Stromal cell of bone marrow (primary cell): ENCODE results near the gene FGF14.
A peak's percentile ranks its signal among the peaks of the same experiment; 100 is the strongest.

ENCODE experiments used
- DNase-seq: peaks from one replicate; pipeline ENCODE4 v3.0.0-alpha.2; 2012; ENCODE audit warnings: low read depth

Gene FGF14

GRCh38 chr13:101919541-101920181, 482.2 kb downstream of the FGF14 start:
- no peak for DNase-seq

- DNase-seq = no peak
These were observed 483.8 kb downstream of the FGF14 start for GRCh38 chr13:101917833-101918661.

GRCh38 chr13:101917475-101917810, 484.4 kb downstream of the FGF14 start:
- DNase-seq = no peak

GRCh38 chr13:101916775-101917474, 484.9 kb downstream of the FGF14 start:
- no peak for DNase-seq

GRCh38 chr13:101916108-101916774, 485.6 kb downstream of the FGF14 start:
- DNase-seq = no peak

- DNase-seq = no peak
These were observed 486.1 kb downstream of the FGF14 start for GRCh38 chr13:101915755-101916107.

- no peak for DNase-seq
These were observed 486.5 kb downstream of the FGF14 start for GRCh38 chr13:101915331-101915730.

- no peak for DNase-seq
These were observed 490.1 kb downstream of the FGF14 start for GRCh38 chr13:101911752-101912151.

- DNase-seq = no peak
These were observed 498.0 kb downstream of the FGF14 start for GRCh38 chr13:101903890-101904289.

- no peak for DNase-seq
These were observed 503.2 kb downstream of the FGF14 start for GRCh38 chr13:101898676-101899075.

- no peak for DNase-seq
These were observed 505.3 kb downstream of the FGF14 start for GRCh38 chr13:101896541-101896940.

GRCh38 chr13:101893021-101893420, 508.8 kb downstream of the FGF14 start:
- DNase-seq = no peak

- no peak for DNase-seq
These were observed 509.6 kb downstream of the FGF14 start for GRCh38 chr13:101892296-101892695.

GRCh38 chr13:101881593-101881992, 520.3 kb downstream of the FGF14 start:
- no peak for DNase-seq

GRCh38 chr13:101880581-101880980, 521.3 kb downstream of the FGF14 start:
- DNase-seq = no peak

- DNase-seq = no peak
These were observed 524.9 kb downstream of the FGF14 start for GRCh38 chr13:101876951-101877350.

GRCh38 chr13:101875717-101876393, 526.0 kb downstream of the FGF14 start:
- DNase-seq = peak; percentile 25

- DNase-seq = no peak
These were observed 526.8 kb downstream of the FGF14 start for GRCh38 chr13:101875091-101875490.

- no peak for DNase-seq
These were observed 532.3 kb downstream of the FGF14 start for GRCh38 chr13:101869553-101869952.

GRCh38 chr13:101868585-101869469, 533.0 kb downstream of the FGF14 start:
- DNase-seq = no peak
